ENCODE data around the gene NAPG.
"Not testable (repeated sequence)": the region's sequence is repeated elsewhere in the genome, so short reads cannot be mapped to it uniquely, and the experiment has no call there.

The NAPG gene

DNA sequence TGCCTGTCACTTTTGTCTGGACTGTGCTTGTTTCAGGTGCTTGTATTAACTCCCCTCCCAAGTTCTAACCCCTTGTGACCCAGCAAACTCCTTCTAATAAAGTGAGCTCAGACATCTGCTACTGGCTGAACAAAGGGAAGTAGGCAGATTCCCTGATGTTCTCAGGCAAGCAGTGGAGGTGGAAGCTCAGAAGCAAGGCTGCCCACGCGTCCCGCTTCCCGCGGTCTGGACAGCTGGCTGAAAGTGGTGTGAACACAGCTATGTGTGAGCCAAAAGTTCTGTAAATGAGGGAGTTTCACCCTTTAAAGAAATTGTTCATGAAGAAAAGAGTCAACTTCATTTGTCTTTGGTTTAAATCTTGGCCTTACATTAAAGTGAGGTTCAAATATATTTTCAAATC is 40.0 kb downstream of the NAPG start:
- H3K4me3 ChIP-seq (ENCODE audit: low read length) = no peak overlapping the region
- TF ChIP-seq, protein P1, sequence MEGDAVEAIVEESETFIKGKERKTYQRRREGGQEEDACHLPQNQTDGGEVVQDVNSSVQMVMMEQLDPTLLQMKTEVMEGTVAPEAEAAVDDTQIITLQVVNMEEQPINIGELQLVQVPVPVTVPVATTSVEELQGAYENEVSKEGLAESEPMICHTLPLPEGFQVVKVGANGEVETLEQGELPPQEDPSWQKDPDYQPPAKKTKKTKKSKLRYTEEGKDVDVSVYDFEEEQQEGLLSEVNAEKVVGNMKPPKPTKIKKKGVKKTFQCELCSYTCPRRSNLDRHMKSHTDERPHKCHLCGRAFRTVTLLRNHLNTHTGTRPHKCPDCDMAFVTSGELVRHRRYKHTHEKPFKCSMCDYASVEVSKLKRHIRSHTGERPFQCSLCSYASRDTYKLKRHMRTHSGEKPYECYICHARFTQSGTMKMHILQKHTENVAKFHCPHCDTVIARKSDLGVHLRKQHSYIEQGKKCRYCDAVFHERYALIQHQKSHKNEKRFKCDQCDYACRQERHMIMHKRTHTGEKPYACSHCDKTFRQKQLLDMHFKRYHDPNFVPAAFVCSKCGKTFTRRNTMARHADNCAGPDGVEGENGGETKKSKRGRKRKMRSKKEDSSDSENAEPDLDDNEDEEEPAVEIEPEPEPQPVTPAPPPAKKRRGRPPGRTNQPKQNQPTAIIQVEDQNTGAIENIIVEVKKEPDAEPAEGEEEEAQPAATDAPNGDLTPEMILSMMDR (conservative IDR thresholded peaks at IDR 0.05; ENCODE audit: low read depth, low read length) = no peak
- DNase-seq (ENCODE audit: low read depth) = no peak

DNA sequence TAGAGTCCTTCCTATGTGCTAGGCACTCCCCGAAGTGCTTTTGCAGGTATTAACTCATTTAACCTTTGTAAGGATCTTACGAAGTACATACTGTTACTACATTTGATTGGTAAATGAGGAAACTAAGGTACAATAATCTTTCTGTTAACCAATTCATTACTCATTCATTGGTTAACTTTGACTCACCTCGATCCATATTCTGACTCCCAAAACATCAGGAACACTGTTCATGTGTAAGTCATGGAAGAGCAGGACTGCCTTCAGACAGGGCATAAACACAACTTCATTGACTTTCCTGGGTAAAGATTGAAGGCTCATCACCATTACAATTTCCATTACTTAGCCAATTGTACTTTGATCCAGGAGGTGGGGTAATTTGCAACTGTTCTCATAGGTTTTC is 40.6 kb downstream of the NAPG start:
- TF ChIP-seq, protein P1 (conservative IDR thresholded peaks at IDR 0.05; ENCODE audit: low read depth, low read length) = no peak
- H3K4me3 ChIP-seq (ENCODE audit: low read length) = no peak overlapping the region
- no peak for DNase-seq (ENCODE audit: low read depth)

DNA sequence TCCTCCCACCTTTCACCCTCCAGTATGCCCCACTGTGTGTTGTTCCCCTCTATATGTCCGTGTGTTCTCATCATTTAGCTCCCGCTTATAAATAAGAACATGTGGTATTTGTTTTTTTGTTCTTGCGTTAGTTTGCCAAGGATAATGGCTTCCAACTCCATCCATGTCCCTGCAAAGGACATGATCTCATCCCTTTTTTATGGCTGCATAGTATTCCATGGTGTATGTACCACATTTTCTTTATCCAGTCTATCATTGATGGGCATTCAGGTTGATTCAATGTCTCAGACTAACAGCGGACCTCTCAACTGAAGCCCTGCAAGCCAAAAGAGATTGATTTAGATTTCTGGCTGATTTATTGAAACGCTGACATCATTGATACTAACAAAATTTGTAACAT is 44.1 kb downstream of the NAPG start:
- not testable (repeated sequence) for DNase-seq (ENCODE audit: low read depth); H3K4me3 ChIP-seq (ENCODE audit: low read length)

DNA sequence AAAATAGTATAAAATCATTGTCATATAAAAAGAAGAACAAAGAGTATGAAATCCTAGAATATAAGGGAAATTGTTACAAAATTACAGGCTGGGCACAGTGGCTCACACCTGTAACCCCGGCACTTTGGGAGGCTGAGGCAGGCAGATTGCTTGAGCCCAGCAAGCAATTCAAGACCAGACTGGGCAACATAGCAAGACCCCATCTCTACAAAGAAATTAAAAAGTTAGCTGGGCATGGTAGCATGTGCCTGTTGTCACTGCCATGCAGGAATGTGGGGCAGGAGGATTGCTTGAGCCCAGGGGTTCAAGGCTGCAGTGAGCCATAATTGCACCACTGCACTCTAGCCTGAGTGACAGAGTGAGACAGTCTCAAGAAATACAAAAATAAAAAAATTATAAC is 44.8 kb downstream of the NAPG start:
- TF ChIP-seq, protein P1 (conservative IDR thresholded peaks at IDR 0.05; ENCODE audit: low read depth, low read length) = no peak
- DNase-seq (ENCODE audit: low read depth) = no peak
- H3K4me3 ChIP-seq (ENCODE audit: low read length) = no peak overlapping the region

DNA sequence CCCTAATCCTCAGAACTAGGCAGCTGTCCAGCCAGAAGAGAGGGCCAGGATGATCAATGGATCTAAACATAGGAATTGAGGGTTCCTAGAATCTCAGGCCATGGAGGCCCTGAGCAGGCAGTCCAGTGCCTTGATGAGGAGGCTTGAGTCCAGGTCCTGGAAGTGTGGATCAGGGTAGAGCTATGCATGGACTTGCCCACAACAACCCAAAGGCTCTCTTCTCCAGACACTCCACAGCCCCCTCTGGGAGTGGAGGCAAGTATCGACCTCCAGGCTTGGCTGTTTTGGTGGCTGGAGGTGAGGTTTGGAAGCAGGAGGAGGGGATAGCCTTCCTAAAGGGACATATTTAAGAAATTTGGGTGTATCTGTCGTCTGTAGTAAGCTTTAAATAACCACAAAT is 45.7 kb downstream of the NAPG start:
- TF ChIP-seq, protein P1 (conservative IDR thresholded peaks at IDR 0.05; ENCODE audit: low read depth, low read length) = no peak
- no peak for DNase-seq (ENCODE audit: low read depth)
- H3K4me3 ChIP-seq (ENCODE audit: low read length) = no peak overlapping the region

DNA sequence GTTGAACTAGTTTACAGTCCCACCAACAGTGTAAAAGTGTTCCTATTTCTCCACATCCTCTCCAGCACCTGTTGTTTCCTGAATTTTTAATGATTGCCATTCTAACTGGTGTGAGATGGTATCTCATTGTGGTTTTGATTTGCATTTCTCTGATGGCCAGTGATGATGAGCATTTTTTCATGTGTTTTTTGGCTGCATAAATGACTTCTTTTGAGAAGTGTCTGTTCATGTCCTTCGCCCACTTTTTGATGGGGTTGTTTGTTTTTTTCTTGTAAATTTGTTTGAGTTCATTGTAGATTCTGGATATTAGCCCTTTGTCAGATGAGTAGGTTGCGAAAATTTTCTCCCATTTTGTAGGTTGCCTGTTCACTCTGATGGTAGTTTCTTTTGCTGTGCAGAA is 47.4 kb downstream of the NAPG start:
- DNase-seq (ENCODE audit: low read depth); H3K4me3 ChIP-seq (ENCODE audit: low read length): not testable (repeated sequence)

DNA sequence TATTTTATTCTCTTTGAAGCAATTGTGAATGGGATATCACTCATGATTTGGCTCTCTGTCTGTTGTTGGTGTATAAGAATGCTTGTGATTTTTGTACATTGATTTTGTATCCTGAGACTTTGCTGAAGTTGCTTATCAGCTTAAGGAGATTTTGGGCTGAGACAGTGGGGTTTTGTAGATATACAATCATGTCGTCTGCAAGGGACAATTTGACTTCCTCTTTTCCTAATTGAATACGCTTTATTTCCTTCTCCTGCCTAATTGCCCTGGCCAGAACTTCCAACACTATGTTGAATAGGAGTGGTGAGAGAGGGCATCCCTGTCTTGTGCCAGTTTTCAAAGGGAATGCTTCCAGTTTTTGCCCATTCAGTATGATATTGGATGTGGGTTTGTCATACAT is 48.6 kb downstream of the NAPG start:
- not testable (repeated sequence) for H3K4me3 ChIP-seq (ENCODE audit: low read length); DNase-seq (ENCODE audit: low read depth)

DNA sequence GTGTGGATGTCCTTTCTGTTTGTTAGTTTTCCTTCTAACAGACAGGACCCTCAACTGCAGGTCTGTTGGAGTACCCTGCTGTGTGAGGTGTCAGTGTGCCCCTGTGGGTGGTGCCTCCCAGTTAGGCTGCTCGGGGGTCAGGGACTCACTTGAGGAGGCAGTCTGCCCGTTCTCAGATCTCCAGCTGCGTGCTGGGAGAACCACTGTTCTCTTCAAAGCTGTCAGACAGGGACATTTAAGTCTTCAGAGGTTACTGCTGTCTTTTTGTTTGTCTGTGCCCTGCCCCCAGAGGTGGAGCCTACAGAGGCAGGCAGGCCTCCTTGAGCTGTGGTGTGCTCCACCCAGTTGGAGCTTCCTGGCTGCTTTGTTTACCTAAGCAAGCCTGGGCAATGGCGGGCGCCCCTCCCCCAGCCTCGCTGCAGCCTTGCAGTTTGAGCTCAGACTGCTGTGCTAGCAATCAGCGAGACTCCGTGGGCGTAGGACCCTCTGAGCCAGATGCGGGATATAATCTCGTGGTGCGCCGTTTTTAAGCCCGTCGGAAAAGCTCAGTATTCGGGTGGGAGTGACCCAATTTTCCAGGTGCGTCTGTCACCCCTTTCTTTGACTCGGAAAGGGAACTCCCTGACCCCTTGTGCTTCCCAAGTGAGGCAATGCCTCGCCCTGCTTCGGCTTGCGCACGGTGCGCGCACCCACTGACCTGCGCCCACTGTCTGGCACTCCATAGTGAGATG is 52.2 kb downstream of the NAPG start:
- DNase-seq (ENCODE audit: low read depth); H3K4me3 ChIP-seq (ENCODE audit: low read length): not testable (repeated sequence)

DNA sequence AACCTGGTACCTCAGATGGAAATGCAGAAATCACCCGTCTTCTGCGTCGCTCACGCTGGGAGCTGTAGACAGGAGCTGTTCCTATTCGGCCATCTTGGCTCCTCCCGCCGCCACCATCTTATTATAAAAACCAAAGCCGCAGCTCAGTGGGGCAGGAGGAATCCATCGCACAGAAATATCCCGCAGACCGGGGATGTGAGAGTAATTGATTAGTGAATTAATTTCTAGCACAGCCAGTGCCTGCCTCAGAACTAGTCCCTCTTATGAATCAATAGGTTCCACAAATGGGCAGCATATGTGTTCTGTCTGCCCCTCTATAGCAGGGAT is 52.7 kb downstream of the NAPG start:
- not testable (repeated sequence) for H3K4me3 ChIP-seq (ENCODE audit: low read length); DNase-seq (ENCODE audit: low read depth)

DNA sequence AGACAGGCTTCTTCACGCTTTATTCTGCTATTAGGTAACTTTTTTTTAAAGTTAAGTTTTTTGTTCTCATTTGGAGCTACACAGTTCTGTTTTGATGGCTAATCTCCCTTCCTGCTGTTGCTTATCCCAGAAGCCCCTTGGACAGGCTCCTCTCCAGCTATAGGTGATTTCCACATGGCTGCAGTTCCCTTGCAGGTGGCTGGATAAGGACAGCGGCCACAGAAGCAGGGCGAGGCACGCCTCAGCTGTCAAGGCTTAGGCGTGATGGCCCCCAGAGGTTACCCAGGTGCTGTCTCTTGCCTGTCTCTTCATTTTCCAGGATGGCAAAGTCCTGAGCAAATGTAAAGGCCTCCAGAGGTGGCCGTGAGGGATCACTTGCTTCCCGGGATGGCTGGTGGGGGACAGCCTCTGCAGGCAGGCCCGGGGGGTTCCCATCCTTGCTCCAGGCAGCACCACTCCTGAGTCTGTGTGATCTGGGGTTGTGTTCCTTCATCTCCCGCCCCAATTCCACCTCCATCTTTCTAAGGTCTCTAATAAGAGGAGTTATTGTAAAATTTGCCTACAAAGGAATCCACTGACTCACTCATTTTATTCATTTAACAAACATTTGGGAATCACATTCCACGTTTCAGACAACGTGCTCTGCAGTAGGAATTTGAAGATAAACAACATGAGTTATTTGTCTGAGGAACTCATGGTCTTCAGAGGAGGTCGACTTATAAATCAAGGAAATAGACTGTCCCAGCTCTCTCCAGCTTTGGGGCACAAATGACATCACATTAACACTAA is 53.4 kb downstream of the NAPG start:
- H3K4me3 ChIP-seq (ENCODE audit: low read length) = no peak overlapping the region
- DNase-seq (ENCODE audit: low read depth) = no peak
- TF ChIP-seq, protein P1 (conservative IDR thresholded peaks at IDR 0.05; ENCODE audit: low read depth, low read length) = no peak
